Right cardiac atrium (tissue), 5 donors: ENCODE data around the gene CHI3L2. TPM values are rescaled to one million over a fixed set of nuclear protein-coding genes. Genes with fewer than 3 reads are reported as not detected.

Experiments used
- ATAC-seq, 2 donors: fragments of 200-7000 bp; cut with Tn5 transposase; one replicate each; pipeline versions ENCODE4 v1.8.0 to v1.9.1; 2020; ENCODE audit warnings: moderate library complexity in 2 of 2, mild to moderate bottlenecking in 1 of 2
- DNase-seq, 3 donors: peaks; one replicate each; pipeline ENCODE4 v3.0.0-alpha.2; 2020
- H3K27ac ChIP-seq: one replicate; pipeline ENCODE4 v1.5.1; 2013; ENCODE audit warnings: mild to moderate bottlenecking, low read length, control low read depth, moderate library complexity
- H3K27me3 ChIP-seq: one replicate; pipeline ENCODE4 v1.6.1; 2013; ENCODE audit not compliant: control insufficient read depth, insufficient read depth
- H3K4me1 ChIP-seq: one replicate; pipeline ENCODE4 v1.6.1; 2013; ENCODE audit warnings: low read length; ENCODE audit not compliant: control insufficient read depth, insufficient read depth
- H3K4me3 ChIP-seq: one replicate; pipeline ENCODE4 v1.5.1; 2013; ENCODE audit warnings: low read length, control low read depth
- H3K9me3 ChIP-seq: one replicate; pipeline ENCODE4 v1.6.1; 2013; ENCODE audit warnings: low read length; ENCODE audit not compliant: control insufficient read depth
- WGBS: extraction: QIAGEN DNeasy Blood & Tissue Kit; methylation state at CpG from one replicate; pipeline ENCODE4 v1.1.7; 2013; 5-methylcytosine and 5-hydroxymethylcytosine counted together
- intact Hi-C, 4 donors: fragments of 100-400 bp; cut with DNase I; formaldehyde crosslinking; loops; one replicate each; pipeline versions ENCODE4 v1.11.0 to v1.14.0; 2022 to 2023
- polyA plus RNA-seq: library from polyadenylated mRNA; stranded (reverse); fragments of 200-250 nt; gene quantifications from one replicate; pipeline ENCODE4 v1.2.3, GENCODE V29; 2013
- total RNA-seq, 4 donors: library from RNA; stranded (reverse); fragmentation: NEBNext Ultra II Directional; extraction: Animal tissue kit (Norgen Biotek cat#: 25700); gene quantifications; one replicate each; pipeline ENCODE4 v1.2.1, GENCODE V29; 2021
- donor health status: healthy with polysubstance abuse.
- donor health status: DM: no; HTN: yes; CAD: no.
- donor health status: DM: no; HTN: no; CAD: no.
- donor health status: DM: no; HTN: yes; CAD: no; lungs with severe emphysema.
- donor health status: DM: yes; HTN: yes; CAD: no.

CHI3L2 gene
- total and polyA plus RNA-seq, 5 donors, result 1.2 to 20.7 (median 10.7) TPM

- Histone ChIP-seq H3K27me3 (no peaks in the 10 kb centered on the region), H3K27ac (no peak overlapping the region), H3K4me1 (peaks cover 3% of the 10 kb centered on the region), H3K9me3 (no peaks in the 10 kb centered on the region), H3K4me3 (no peak overlapping the region)
- intact Hi-C loops, result loop anchor here (2.0 to 10.0 kb wide), 3 partner anchors 102 to 180 kb away; no protein-coding TSS in a partner anchor
- DNase-seq, result peak; percentile 76 to 86 (median 83)
- peak; percentile 78 to 88 for ATAC-seq
- 32% methylated on average over 10 of the region's 10 CpGs for WGBS
Measured at GRCh38 chr1:111222308-111223125, 5.0 kb upstream of the CHI3L2 start.

- intact Hi-C loops, result loop anchor here (2.0 to 10.0 kb wide), 3 partner anchors 102 to 179 kb away; no protein-coding TSS in a partner anchor
- H3K9me3 ChIP-seq, result no peaks in the 10 kb centered on the region
- peaks cover 3% of the 10 kb centered on the region for H3K4me1 ChIP-seq
- 81% methylated on average over 6 of the region's 6 CpGs for WGBS
- ATAC-seq, result no peak
- H3K4me3 ChIP-seq, result no peak overlapping the region
- no peaks in the 10 kb centered on the region for H3K27me3 ChIP-seq
- H3K27ac ChIP-seq, result no peak overlapping the region
- DNase-seq, result no peak
Measured at GRCh38 chr1:111223126-111223685, 4.3 kb upstream of the CHI3L2 start.

- no peak overlapping the region for H3K27ac ChIP-seq
- H3K4me3 ChIP-seq, result no peak overlapping the region
- intact Hi-C loops, result loop anchor here in 1 of 4 donors (5.0 to 10.0 kb wide), 2 partner anchors 100 to 542 kb away; no protein-coding TSS in a partner anchor
- ATAC-seq, result no peak
- H3K9me3 ChIP-seq, result no peaks in the 10 kb centered on the region
- no peaks in the 10 kb centered on the region for H3K27me3 ChIP-seq
- peaks cover 3% of the 10 kb centered on the region for H3K4me1 ChIP-seq
- no peak for DNase-seq
Measured at GRCh38 chr1:111225091-111225490, 2.4 kb upstream of the CHI3L2 start.

DNA sequence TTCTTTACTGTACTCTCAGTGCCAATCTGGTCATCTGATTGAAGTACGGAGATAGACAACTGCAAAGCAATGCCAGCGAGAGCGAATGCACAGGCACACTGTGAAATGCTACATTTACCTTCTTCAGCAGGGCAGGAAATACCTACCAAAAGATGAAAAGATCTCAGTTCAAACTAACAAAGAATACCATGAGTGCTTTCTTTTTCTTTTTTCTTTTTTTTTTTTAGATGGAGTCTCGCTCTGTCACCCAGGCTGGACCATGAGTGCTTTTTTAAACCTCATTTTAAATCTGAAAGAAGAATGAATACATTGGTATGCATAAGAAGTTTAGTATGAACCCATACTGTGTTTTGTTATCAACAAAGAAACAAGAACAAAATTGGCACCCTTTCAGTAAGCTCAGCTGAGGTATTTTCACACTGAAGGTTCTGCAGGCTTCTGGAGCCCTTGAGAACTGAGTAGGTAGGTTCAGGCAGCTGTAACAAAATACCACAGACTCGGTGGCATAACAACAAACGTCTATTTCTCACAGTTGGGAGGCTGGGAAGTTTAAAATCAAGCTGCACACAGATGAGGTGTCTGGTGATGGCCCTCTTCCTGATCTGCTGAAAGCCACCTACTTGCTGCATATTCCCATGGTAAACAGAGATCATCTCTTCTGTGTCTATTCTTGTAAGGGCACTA lies 1.7 kb upstream of the CHI3L2 start:
- peaks cover 3% of the 10 kb centered on the region for H3K4me1 ChIP-seq
- H3K9me3 ChIP-seq, result no peaks in the 10 kb centered on the region
- intact Hi-C loops, result loop anchor here in 1 of 4 donors (5.0 to 10.0 kb wide), 2 partner anchors 99 to 541 kb away; no protein-coding TSS in a partner anchor
- ATAC-seq, result no peak
- H3K27ac ChIP-seq, result no peak overlapping the region
- H3K27me3 ChIP-seq, result no peaks in the 10 kb centered on the region
- 58% methylated on average over 6 of the region's 6 CpGs for WGBS
- no peak overlapping the region for H3K4me3 ChIP-seq
- no peak for DNase-seq

DNA sequence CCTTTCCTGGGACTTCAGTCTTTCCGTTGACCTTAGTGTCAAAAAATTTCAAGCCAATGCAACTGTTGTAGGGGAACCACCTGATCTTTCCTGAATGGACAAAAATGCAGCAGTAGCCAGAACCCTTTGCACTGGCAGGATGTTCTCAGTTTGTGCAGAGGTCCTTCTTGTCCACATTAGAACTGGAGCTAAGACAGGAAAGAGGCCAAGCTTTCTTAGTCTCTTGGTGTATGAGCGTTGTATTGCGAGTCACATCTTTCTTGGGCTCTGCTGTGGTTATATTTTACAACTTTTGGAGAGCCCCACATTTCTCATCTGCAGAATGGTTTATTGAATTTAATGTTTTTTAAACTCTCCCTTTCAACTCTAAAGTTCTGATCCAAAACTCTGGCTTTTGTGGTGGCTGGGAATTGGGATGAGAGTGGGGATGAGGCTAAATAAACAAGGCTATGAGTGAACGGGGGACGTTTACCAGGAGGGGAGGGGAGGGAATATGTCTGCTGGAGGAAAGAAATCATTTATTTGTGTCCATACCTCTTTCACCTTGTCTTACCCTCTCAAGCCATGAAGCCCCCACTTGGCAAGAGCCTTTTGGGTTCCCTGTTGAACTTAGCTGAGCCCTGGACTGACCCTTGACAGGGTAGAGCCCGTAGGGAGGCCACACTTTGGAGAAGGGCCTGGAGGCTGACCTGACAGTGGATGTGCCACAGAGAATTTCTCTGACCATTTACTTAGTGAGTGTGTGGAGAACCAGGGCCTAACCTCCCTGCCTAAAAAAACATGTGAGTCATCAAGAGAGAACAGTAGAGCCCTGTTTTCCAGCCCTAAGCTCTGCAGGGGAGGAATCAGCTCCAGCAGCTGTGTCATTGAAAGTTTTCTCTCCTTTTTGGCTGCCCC lies 586 bp downstream of the CHI3L2 start:
- H3K4me1 ChIP-seq, result peaks cover 3% of the 10 kb centered on the region
- intact Hi-C loops, result loop anchor here in 1 of 4 donors (5.0 to 10.0 kb wide), 2 partner anchors 97 to 539 kb away; no protein-coding TSS in a partner anchor
- DNase-seq (peak; percentile 41 to 80 (median 74)), ATAC-seq (peak; percentile 95 to 98)
- WGBS, result 54% methylated on average over 6 of the region's 6 CpGs
- no peaks in the 10 kb centered on the region for H3K9me3 ChIP-seq
- H3K27me3 ChIP-seq, result no peaks in the 10 kb centered on the region
- H3K4me3 ChIP-seq, result no peak overlapping the region
- H3K27ac ChIP-seq, result peak overlapping the region; percentile 72

DNA sequence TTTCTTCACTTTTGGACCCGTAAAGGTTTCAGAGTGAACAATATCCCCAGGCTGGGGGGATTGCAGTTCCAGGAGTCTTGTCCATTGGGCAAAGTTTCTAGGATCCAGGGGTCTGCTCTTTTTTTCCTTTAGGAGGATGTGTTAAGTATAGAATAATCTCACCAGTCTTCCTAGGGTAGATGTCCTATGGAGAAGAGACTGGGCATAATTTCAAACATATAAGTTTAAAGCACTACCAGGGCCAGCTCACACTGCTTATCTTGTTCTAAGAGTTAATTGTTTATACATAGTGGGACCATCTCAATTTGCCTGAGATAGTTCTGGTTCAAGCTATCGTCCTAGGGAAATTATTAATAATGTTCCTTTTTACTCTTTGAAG lies 1.2 kb downstream of the CHI3L2 start:
- intact Hi-C loops, result loop anchor here in 1 of 4 donors (5.0 to 10.0 kb wide), 2 partner anchors 96 to 539 kb away; no protein-coding TSS in a partner anchor
- DNase-seq (no peak), ATAC-seq (no peak)
- Histone ChIP-seq H3K4me1 (peaks cover 3% of the 10 kb centered on the region), H3K4me3 (no peak overlapping the region), H3K9me3 (no peaks in the 10 kb centered on the region), H3K27ac (no peak overlapping the region), H3K27me3 (no peaks in the 10 kb centered on the region)
- 61% methylated on average over 2 of the region's 2 CpGs for WGBS

- Histone ChIP-seq H3K9me3 (no peaks in the 10 kb centered on the region), H3K4me1 (peaks cover 2% of the 10 kb centered on the region), H3K27ac (no peak overlapping the region), H3K4me3 (no peak overlapping the region), H3K27me3 (no peaks in the 10 kb centered on the region)
- DNase-seq, result no peak
- ATAC-seq, result no peak
- 96% methylated on average over 3 of the region's 3 CpGs for WGBS
- intact Hi-C loops, result no loop called here
Measured at GRCh38 chr1:111232134-111232533, 4.6 kb downstream of the CHI3L2 start.

GRCh38 chr1:111234258-111234657 lies 6.7 kb downstream of the CHI3L2 start:
- whole genome bisulfite sequencing, result 88% methylated on average over 4 of the region's 4 CpGs
- Histone ChIP-seq H3K27me3 (no peaks in the 10 kb centered on the region), H3K9me3 (no peaks in the 10 kb centered on the region), H3K27ac (no peak overlapping the region), H3K4me1 (no peaks in the 10 kb centered on the region), H3K4me3 (no peak overlapping the region)
- intact Hi-C loops, result no loop called here
- ATAC-seq (no peak), DNase-seq (no peak)

- DNase-seq (no peak), ATAC-seq (no peak)
- Histone ChIP-seq H3K4me1 (no peaks in the 10 kb centered on the region), H3K9me3 (no peaks in the 10 kb centered on the region), H3K27ac (no peak overlapping the region), H3K27me3 (no peaks in the 10 kb centered on the region), H3K4me3 (no peak overlapping the region)
- intact Hi-C loops, result no loop called here
- WGBS, result 87% methylated on average over 3 of the region's 3 CpGs
Measured at GRCh38 chr1:111234866-111235265, 7.4 kb downstream of the CHI3L2 start.

- WGBS, result 27% methylated on average over 1 of the region's 1 CpG
Measured at GRCh38 chr1:111236379-111236778, 8.9 kb downstream of the CHI3L2 start.

More at GRCh38 chr1:111236379-111236778, 8.9 kb downstream of the CHI3L2 start:
- Histone ChIP-seq H3K27me3 (no peaks in the 10 kb centered on the region), H3K4me1 (no peaks in the 10 kb centered on the region), H3K9me3 (no peaks in the 10 kb centered on the region), H3K4me3 (no peak overlapping the region), H3K27ac (no peak overlapping the region)
- no peak for DNase-seq
- intact Hi-C loops, result no loop called here
- no peak for ATAC-seq
